KMS-11 (cell line): ENCODE measurements around the gene AGBL4.
"Not testable (repeated sequence)": the region's sequence is repeated elsewhere in the genome, so short reads cannot be mapped to it uniquely, and the experiment has no call there.

Experiments
- H2AFZ ChIP-seq: fragments of 200-600 bp; sonication (generic); 2 replicates; pipeline ENCODE4 v1.6.1; 2016; ENCODE audit warnings: antibody characterized with exemption, mixed run types, low read depth
- H3K27ac ChIP-seq: fragments of 200-600 bp; sonication (generic); 2 replicates; pipeline ENCODE4 v1.6.1; 2016; ENCODE audit warnings: mild to moderate bottlenecking, mixed run types
- H3K27me3 ChIP-seq: fragments of 200-600 bp; sonication (generic); 2 replicates; pipeline ENCODE4 v1.6.1; 2017; ENCODE audit warnings: mild to moderate bottlenecking, low read depth, mixed run types, moderate library complexity; ENCODE audit not compliant: insufficient read depth
- H3K36me3 ChIP-seq: fragments of 200-600 bp; sonication (generic); 2 replicates; pipeline ENCODE4 v1.6.1; 2017; ENCODE audit warnings: mild to moderate bottlenecking, mixed run types; ENCODE audit not compliant: insufficient read depth
- H3K4me1 ChIP-seq: fragments of 200-600 bp; sonication (generic); 2 replicates; pipeline ENCODE4 v1.6.1; 2016; ENCODE audit warnings: mild to moderate bottlenecking, low read depth, mixed run types; ENCODE audit not compliant: poor library complexity, severe bottlenecking
- H3K4me2 ChIP-seq: fragments of 200-600 bp; sonication (generic); 2 replicates; pipeline ENCODE4 v1.7.0; 2016; ENCODE audit warnings: mild to moderate bottlenecking, mixed run types
- H3K4me3 ChIP-seq: fragments of 200-600 bp; sonication (generic); IDR thresholded peaks from 2 replicates; pipeline ENCODE4 v1.6.1; 2017; ENCODE audit warnings: low read depth, low read length, mixed read lengths; ENCODE audit not compliant: insufficient read depth
- H3K79me2 ChIP-seq: fragments of 200-600 bp; sonication (generic); 2 replicates; pipeline ENCODE4 v1.6.1; 2016; ENCODE audit warnings: low read depth, mixed run types; ENCODE audit not compliant: insufficient read depth
- H3K9ac ChIP-seq: fragments of 200-600 bp; sonication (generic); 2 replicates; pipeline ENCODE4 v1.6.1; 2016; ENCODE audit warnings: mild to moderate bottlenecking, mixed run types
- H4K20me1 ChIP-seq: fragments of 200-600 bp; sonication (generic); 2 replicates; pipeline ENCODE4 v1.6.1; 2016; ENCODE audit warnings: mild to moderate bottlenecking, mixed run types; ENCODE audit not compliant: insufficient read depth
- TF ChIP-seq, protein P1 (sequence below): fragments of 200-600 bp; sonication (generic); conservative IDR thresholded peaks from 2 replicates; pipeline ENCODE4 v1.6.1; 2017; ENCODE audit warnings: low read depth, mild to moderate bottlenecking, antibody characterized with exemption, low read length, moderate library complexity, mixed read lengths

Gene AGBL4

DNA sequence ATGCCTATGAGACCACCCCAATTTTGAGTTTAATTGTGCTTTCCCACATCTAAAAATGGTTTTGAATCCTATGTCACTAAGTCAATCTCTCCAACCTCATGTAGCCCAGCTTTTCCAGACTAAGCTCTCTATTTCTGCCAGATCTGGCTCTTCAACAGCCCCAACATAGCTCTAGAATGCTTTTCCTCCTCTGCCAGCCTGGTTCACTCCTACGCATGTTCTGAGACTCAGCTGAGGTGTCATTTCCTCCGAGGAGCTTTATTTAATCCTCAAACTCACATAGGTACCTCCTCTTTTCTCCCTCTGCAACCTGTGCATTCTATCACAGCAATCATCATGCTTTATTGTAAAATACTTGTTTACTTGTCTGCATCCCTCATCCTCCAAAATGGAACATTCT is 729.2 kb downstream of the AGBL4 start:
- H2AFZ ChIP-seq = no peak overlapping the region
- H3K79me2 ChIP-seq = no peaks in the 10 kb centered on the region
- TF ChIP-seq, protein P1, sequence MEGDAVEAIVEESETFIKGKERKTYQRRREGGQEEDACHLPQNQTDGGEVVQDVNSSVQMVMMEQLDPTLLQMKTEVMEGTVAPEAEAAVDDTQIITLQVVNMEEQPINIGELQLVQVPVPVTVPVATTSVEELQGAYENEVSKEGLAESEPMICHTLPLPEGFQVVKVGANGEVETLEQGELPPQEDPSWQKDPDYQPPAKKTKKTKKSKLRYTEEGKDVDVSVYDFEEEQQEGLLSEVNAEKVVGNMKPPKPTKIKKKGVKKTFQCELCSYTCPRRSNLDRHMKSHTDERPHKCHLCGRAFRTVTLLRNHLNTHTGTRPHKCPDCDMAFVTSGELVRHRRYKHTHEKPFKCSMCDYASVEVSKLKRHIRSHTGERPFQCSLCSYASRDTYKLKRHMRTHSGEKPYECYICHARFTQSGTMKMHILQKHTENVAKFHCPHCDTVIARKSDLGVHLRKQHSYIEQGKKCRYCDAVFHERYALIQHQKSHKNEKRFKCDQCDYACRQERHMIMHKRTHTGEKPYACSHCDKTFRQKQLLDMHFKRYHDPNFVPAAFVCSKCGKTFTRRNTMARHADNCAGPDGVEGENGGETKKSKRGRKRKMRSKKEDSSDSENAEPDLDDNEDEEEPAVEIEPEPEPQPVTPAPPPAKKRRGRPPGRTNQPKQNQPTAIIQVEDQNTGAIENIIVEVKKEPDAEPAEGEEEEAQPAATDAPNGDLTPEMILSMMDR = no peak
- H3K4me3 ChIP-seq = no peak overlapping the region
- no peak overlapping the region for H3K4me2 ChIP-seq
- H3K36me3 ChIP-seq = no peaks in the 10 kb centered on the region
- H3K9ac ChIP-seq = no peak overlapping the region
- no peaks in the 10 kb centered on the region for H3K4me1 ChIP-seq
- no peaks in the 10 kb centered on the region for H3K27me3 ChIP-seq
- no peaks in the 10 kb centered on the region for H4K20me1 ChIP-seq
- no peak overlapping the region for H3K27ac ChIP-seq

DNA sequence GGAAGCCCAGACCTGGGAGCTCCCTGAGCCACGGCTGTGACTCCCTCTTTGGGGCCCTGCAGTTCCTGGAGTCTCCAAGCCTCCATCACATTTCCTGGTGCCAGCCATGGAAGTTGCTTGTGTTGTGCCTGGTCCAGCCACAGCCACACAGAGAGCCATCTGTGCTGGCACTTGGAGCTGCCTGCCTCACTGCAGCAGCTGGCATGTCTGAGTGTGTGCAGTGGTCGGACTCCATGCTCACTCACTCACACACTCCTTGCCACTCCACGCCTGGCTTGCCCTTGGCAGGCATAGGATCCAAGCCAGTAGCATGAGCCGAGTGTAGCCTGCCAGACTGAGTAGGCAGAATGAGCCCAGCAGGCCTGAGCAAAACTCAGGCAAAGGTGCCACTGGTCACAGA is 730.7 kb downstream of the AGBL4 start:
- no peaks in the 10 kb centered on the region for H3K4me1 ChIP-seq
- no peak overlapping the region for H3K27ac ChIP-seq
- H3K4me3 ChIP-seq = no peak overlapping the region
- H4K20me1 ChIP-seq = no peaks in the 10 kb centered on the region
- TF ChIP-seq, protein P1 = no peak
- H3K79me2 ChIP-seq = no peaks in the 10 kb centered on the region
- no peaks in the 10 kb centered on the region for H3K27me3 ChIP-seq
- H3K9ac ChIP-seq = no peak overlapping the region
- no peak overlapping the region for H3K4me2 ChIP-seq
- H3K36me3 ChIP-seq = no peaks in the 10 kb centered on the region
- H2AFZ ChIP-seq = no peak overlapping the region

DNA sequence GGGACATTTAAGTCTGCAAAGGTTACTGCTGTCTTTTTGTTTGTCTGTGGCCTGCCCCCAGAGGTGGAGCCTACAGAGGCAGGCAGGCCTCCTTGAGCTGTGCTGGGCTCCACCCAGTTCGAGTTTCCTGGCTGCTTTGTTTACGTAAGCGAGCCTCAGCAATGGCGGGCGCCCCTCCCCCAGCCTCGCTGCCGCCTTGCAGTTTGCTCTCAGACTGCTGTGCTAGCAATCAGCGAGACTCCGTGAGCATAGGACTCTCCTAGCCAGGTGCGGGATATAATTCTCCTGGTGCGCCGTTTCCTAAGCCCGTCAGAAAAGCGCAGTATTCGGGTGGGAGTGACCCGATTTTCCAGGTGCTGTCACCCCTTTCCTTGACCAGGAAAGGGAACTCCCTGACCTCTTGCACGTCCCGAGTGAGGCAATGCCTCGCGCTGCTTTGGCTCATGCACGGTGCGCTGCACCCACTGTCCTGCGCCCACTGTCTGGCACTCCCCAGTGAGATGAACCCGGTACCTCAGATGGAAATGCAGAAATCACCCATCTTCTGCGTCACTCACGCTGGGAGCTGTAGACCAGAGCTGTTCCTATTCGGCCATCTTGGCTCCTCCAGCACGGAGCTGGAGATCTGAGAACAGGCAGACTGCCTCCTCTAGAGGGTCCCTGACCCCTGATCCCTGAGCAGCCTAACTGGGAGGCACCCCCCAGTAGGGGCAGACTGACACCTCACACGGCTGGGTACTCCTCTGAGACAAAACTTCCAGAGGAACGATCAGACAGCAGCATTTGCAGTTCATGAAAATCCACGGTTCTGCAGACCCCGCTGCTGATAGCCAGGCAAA is 766.3 kb downstream of the AGBL4 start:
- not testable (repeated sequence) for H4K20me1 ChIP-seq, H3K79me2 ChIP-seq, H3K4me1 ChIP-seq, H3K36me3 ChIP-seq, H3K27me3 ChIP-seq, H3K9ac ChIP-seq, H3K4me3 ChIP-seq, H3K27ac ChIP-seq, H3K4me2 ChIP-seq
- H2AFZ ChIP-seq = peak overlapping the region; percentile 10; the same call in 1 of the 2 replicates

DNA sequence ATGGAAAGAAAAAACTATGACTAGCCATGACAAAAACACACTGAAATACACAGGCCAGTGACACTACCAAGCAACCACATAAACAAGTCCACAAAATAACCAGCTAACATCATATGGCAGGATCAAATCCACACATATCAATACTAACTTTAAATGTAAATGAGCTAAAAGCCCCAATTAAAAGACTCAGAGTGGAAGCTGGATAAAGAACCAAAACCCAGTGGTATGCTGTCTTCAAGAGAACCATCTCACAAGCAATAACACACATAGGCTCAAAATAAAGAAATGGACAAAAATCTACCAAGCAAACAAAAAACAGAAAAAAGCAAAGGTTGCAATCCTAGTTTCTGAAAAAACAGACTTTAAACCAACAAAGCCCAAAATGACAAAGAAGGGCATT is 770.8 kb downstream of the AGBL4 start:
- Histone ChIP-seq H3K4me3 (no peak overlapping the region), H3K79me2 (no peaks in the 10 kb centered on the region), H2AFZ (no peak overlapping the region), H3K4me1 (no peaks in the 10 kb centered on the region), H3K27me3 (no peaks in the 10 kb centered on the region), H3K36me3 (no peaks in the 10 kb centered on the region), H4K20me1 (no peaks in the 10 kb centered on the region), H3K4me2 (no peak overlapping the region), H3K9ac (no peak overlapping the region), H3K27ac (no peak overlapping the region)
- TF ChIP-seq, protein P1 = no peak
